SK-N-SH treated with all-trans-retinoic acid at 6 μM for 48 hours (cell line): ENCODE data around the gene TMEM106A.

Experiments
- ATAC-seq: fragments of 200-7000 bp; cut with Tn5 transposase; 3 replicates; pipeline ENCODE4 v1.9.1; 2020; ENCODE audit warnings: mild to moderate bottlenecking, moderate library complexity
- ARNTL ChIP-seq: fragments of 450-650 bp; formaldehyde crosslinking; IDR thresholded peaks from 2 replicates; pipeline ENCODE4 v1.5.0; 2020; ENCODE audit warnings: low read depth, mild to moderate bottlenecking, moderate library complexity, borderline replicate concordance
- BACH2 ChIP-seq: fragments of 250-450 bp; sonication (Bioruptor Pico); IDR thresholded peaks from 2 replicates; pipeline ENCODE4 v1.9.0; 2021; ENCODE audit warnings: mild to moderate bottlenecking, borderline replicate concordance
- CSDC2 ChIP-seq: fragments of 250-450 bp; sonication (Bioruptor Pico); IDR thresholded peaks from 2 replicates; pipeline ENCODE4 v1.5.0; 2020; ENCODE audit warnings: mild to moderate bottlenecking, moderate library complexity
- ESRRG ChIP-seq: fragments of 250-450 bp; sonication (Bioruptor Pico); IDR thresholded peaks from 2 replicates; pipeline ENCODE4 v1.6.1; 2021; ENCODE audit warnings: mild to moderate bottlenecking
- GLIS3 ChIP-seq: fragments of 250-450 bp; sonication (Bioruptor Pico); IDR thresholded peaks from 2 replicates; pipeline ENCODE4 v1.5.0; 2020; ENCODE audit warnings: mild to moderate bottlenecking, moderate library complexity
- ISL1 ChIP-seq: fragments of 250-450 bp; sonication (Bioruptor Pico); IDR thresholded peaks from 2 replicates; pipeline ENCODE4 v2.1.2; 2022; ENCODE audit warnings: mild to moderate bottlenecking, moderate library complexity
- OSR1 ChIP-seq: fragments of 250-450 bp; sonication (Bioruptor Pico); IDR thresholded peaks from 2 replicates; pipeline ENCODE4 v1.8.0; 2022; ENCODE audit warnings: moderate library complexity, mild to moderate bottlenecking, inconsistent platforms
- POU6F1 ChIP-seq: fragments of 250-450 bp; sonication (Bioruptor Pico); IDR thresholded peaks from 2 replicates; pipeline ENCODE4 v1.8.0; 2021; ENCODE audit warnings: low read depth, mild to moderate bottlenecking, moderate library complexity, borderline replicate concordance
- PPARA ChIP-seq: fragments of 250-450 bp; sonication (Bioruptor Pico); IDR thresholded peaks from 2 replicates; pipeline ENCODE4 v1.5.0; 2020; ENCODE audit warnings: mild to moderate bottlenecking, borderline replicate concordance
- RARB ChIP-seq: fragments of 250-450 bp; sonication (Bioruptor Pico); IDR thresholded peaks from 2 replicates; pipeline ENCODE4 v1.8.0; 2021; ENCODE audit warnings: mild to moderate bottlenecking, moderate library complexity
- SNAI2 ChIP-seq: fragments of 250-450 bp; sonication (Bioruptor Pico); IDR thresholded peaks from 2 replicates; pipeline ENCODE4 v1.5.0; 2020; ENCODE audit warnings: mild to moderate bottlenecking, moderate library complexity
- TCF4 ChIP-seq: fragments of 250-450 bp; sonication (Bioruptor Pico); IDR thresholded peaks from 2 replicates; pipeline ENCODE4 v1.8.0; 2021; ENCODE audit warnings: mild to moderate bottlenecking, moderate library complexity, borderline replicate concordance
- TOX ChIP-seq: fragments of 250-450 bp; sonication (Bioruptor Pico); IDR thresholded peaks from 2 replicates; pipeline ENCODE4 v1.8.0; 2021; ENCODE audit warnings: mild to moderate bottlenecking, moderate library complexity, borderline replicate concordance
- ZFP3 ChIP-seq: fragments of 250-450 bp; sonication (Bioruptor Pico); IDR thresholded peaks from 2 replicates; pipeline ENCODE4 v1.5.0; 2020; ENCODE audit warnings: mild to moderate bottlenecking, moderate library complexity
- ZNF565 ChIP-seq: fragments of 450-650 bp; formaldehyde crosslinking; conservative IDR thresholded peaks from 2 replicates; pipeline ENCODE4 v1.5.0; 2020; ENCODE audit warnings: low read depth, mild to moderate bottlenecking, moderate library complexity
- ZNF70 ChIP-seq: fragments of 450-650 bp; formaldehyde crosslinking; IDR thresholded peaks from 2 replicates; pipeline ENCODE4 v1.5.0; 2020; ENCODE audit warnings: mild to moderate bottlenecking, moderate library complexity
- ZNF8 ChIP-seq: fragments of 450-650 bp; formaldehyde crosslinking; IDR thresholded peaks from 2 replicates; pipeline ENCODE4 v1.5.0; 2020; ENCODE audit warnings: mild to moderate bottlenecking, moderate library complexity
- TF ChIP-seq, protein P1 (sequence below): fragments of 250-450 bp; sonication (Bioruptor Pico); IDR thresholded peaks from 2 replicates; pipeline ENCODE4 v1.5.0; 2020; ENCODE audit warnings: mild to moderate bottlenecking, moderate library complexity
- TF ChIP-seq, protein P2 (sequence below): fragments of 250-450 bp; sonication (Bioruptor Pico); IDR thresholded peaks from 2 replicates; pipeline ENCODE4 v1.8.0; 2020; ENCODE audit warnings: mild to moderate bottlenecking, moderate library complexity, borderline replicate concordance

The TMEM106A gene

GRCh38 chr17:43216369-43216761 lies 4.7 kb downstream of the TMEM106A start:
- TF ChIP-seq OSR1 (CRISPR knock-in tag) (no peak), TCF4 (no peak), RARB (CRISPR knock-in tag) (no peak), PPARA (CRISPR knock-in tag) (no peak), CSDC2 (CRISPR knock-in tag) (no peak), ARNTL (no peak), ZNF70 (no peak), ZNF8 (CRISPR knock-in tag) (no peak), BACH2 (CRISPR knock-in tag) (no peak), ISL1 (CRISPR knock-in tag) (no peak), ESRRG (CRISPR knock-in tag) (no peak), GLIS3 (CRISPR knock-in tag) (no peak)
- TF ChIP-seq, protein P1, sequence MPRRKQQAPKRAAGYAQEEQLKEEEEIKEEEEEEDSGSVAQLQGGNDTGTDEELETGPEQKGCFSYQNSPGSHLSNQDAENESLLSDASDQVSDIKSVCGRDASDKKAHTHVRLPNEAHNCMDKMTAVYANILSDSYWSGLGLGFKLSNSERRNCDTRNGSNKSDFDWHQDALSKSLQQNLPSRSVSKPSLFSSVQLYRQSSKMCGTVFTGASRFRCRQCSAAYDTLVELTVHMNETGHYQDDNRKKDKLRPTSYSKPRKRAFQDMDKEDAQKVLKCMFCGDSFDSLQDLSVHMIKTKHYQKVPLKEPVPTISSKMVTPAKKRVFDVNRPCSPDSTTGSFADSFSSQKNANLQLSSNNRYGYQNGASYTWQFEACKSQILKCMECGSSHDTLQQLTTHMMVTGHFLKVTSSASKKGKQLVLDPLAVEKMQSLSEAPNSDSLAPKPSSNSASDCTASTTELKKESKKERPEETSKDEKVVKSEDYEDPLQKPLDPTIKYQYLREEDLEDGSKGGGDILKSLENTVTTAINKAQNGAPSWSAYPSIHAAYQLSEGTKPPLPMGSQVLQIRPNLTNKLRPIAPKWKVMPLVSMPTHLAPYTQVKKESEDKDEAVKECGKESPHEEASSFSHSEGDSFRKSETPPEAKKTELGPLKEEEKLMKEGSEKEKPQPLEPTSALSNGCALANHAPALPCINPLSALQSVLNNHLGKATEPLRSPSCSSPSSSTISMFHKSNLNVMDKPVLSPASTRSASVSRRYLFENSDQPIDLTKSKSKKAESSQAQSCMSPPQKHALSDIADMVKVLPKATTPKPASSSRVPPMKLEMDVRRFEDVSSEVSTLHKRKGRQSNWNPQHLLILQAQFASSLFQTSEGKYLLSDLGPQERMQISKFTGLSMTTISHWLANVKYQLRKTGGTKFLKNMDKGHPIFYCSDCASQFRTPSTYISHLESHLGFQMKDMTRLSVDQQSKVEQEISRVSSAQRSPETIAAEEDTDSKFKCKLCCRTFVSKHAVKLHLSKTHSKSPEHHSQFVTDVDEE: no peak
- TF ChIP-seq, protein P2, sequence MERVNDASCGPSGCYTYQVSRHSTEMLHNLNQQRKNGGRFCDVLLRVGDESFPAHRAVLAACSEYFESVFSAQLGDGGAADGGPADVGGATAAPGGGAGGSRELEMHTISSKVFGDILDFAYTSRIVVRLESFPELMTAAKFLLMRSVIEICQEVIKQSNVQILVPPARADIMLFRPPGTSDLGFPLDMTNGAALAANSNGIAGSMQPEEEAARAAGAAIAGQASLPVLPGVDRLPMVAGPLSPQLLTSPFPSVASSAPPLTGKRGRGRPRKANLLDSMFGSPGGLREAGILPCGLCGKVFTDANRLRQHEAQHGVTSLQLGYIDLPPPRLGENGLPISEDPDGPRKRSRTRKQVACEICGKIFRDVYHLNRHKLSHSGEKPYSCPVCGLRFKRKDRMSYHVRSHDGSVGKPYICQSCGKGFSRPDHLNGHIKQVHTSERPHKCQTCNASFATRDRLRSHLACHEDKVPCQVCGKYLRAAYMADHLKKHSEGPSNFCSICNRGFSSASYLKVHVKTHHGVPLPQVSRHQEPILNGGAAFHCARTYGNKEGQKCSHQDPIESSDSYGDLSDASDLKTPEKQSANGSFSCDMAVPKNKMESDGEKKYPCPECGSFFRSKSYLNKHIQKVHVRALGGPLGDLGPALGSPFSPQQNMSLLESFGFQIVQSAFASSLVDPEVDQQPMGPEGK: no peak
- ATAC-seq: no peak

DNA sequence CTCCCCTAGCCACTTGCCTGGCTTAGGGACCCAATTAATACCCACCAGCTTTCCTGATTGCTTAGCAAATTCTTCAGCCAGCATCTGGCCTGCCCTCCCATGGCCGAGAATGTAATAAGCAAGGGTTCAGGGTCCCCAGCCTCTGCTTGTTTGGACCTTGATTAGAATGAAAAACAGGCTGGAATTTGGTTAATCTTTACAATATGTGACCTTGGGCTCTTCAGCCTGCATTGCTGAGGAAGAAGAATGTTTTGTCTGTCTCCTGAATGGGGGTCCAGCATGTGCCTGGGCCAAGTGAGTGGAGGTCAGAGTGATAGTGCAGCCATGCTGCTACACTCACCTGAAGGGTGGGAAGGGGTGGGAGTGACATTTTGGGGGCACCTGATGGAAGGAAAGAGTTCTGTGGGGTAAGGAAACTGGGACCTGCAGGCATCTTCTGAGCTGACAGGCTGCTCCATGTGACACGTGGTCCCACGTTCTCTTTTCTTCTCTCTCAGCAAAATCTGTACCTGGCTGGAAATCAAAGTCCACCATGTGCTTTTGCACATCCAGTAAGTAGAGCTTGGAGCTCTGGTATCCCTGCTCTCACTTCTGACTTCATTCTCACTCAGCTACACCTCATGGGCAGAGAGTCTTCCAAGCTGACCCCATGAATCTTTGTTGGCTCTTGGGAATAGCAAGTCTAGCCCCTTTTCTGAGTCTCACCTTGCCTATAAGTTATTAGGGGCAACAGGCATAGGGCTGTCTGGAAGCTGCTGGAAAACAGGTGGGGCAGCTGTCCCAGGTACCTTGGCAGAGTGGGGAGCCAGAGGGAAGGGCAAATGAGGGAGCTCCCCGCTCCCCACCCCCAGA lies 5.3 kb downstream of the TMEM106A start:
- no peak for TF ChIP-seq ZNF8 (CRISPR knock-in tag)
- no peak for TF ChIP-seq POU6F1 (CRISPR knock-in tag)
- ATAC-seq: no peak

- no peak for TF ChIP-seq ZFP3 (CRISPR knock-in tag)
- TF ChIP-seq CSDC2 (CRISPR knock-in tag): no peak
- TF ChIP-seq, protein P2: no peak
- ATAC-seq: no peak
Measured at GRCh38 chr17:43217614-43218087, 6.0 kb downstream of the TMEM106A start.

DNA sequence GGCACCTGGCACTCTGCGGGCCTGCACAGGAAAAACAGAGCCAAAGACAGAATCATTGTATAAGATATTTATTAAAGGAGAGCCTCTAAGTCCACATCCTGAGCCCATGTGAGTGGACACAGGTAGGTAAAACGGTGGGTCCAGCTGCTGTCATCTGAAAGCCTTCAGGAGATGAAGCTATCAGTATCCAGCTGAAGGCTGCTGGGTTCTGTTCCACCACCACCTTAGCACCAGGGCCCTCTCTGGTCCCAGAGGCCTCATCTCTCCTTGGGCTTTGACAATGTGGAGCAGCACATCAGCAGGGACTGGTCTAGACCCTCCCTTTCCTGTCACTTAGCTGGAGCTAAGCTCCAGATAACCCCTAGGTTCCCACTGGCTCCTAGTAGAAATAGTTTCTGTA lies 7.3 kb downstream of the TMEM106A start:
- ATAC-seq: no peak
- TF ChIP-seq TCF4 (no peak), ESRRG (CRISPR knock-in tag) (no peak), BACH2 (CRISPR knock-in tag) (no peak), TOX (CRISPR knock-in tag) (no peak), CSDC2 (CRISPR knock-in tag) (no peak), ZFP3 (CRISPR knock-in tag) (no peak), ISL1 (CRISPR knock-in tag) (no peak), ZNF8 (CRISPR knock-in tag) (no peak), GLIS3 (CRISPR knock-in tag) (no peak), SNAI2 (CRISPR knock-in tag) (no peak), OSR1 (CRISPR knock-in tag) (no peak), ZNF565 (no peak), POU6F1 (CRISPR knock-in tag) (no peak), ARNTL (no peak)
- TF ChIP-seq, protein P2: no peak
- TF ChIP-seq, protein P1: no peak
